Measurements from ENCODE around the gene ITGB4. TPM values are rescaled to one million over a fixed set of nuclear protein-coding genes. Genes with fewer than 3 reads are reported as not detected.

ITGB4 gene
- polyA plus RNA-seq, 1 of the 3 experiments (the other 2 are of a cell fraction), result 7.0 TPM

- H3K79me2 ChIP-seq (ENCODE audit: insufficient read depth), result no peaks in the 10 kb centered on the region
- no peaks in the 10 kb centered on the region for H3F3A ChIP-seq (replicated peaks; ENCODE audit: insufficient read depth)
- WGBS (ENCODE audit: low lambda C conversion rate), result 92% methylated on average over 20 of the region's 21 CpGs
- H3K4me2 ChIP-seq, result no peak overlapping the region
- H3K9ac ChIP-seq, result no peak overlapping the region
- H3K36me3 ChIP-seq (replicated peaks in 1 of 2; ENCODE audit: control insufficient read depth in 1 of 2, insufficient read depth in 2 of 2, low read length in 1 of 2), result peaks cover 0 to 3% of the 10 kb centered on the region in 2 experiments
- H2AFZ ChIP-seq (ENCODE audit: low read depth), result no peak overlapping the region
- H3K4me1 ChIP-seq (ENCODE audit: control insufficient read depth in 1 of 2, insufficient read depth in 2 of 2, low read depth in 1 of 2, low read length in 1 of 2), result peaks cover 0 to 32% of the 10 kb centered on the region in 2 experiments; a peak in 1 of 4 replicates
- no peak overlapping the region for H3K27ac ChIP-seq (ENCODE audit: low read depth in 2 of 2, low read length in 1 of 2)
- no peaks in the 10 kb centered on the region for H3K9me2 ChIP-seq
- no peaks in the 10 kb centered on the region for H4K20me1 ChIP-seq (ENCODE audit: insufficient read depth)
- H3K27me3 ChIP-seq (ENCODE audit: insufficient read depth), result no peaks in the 10 kb centered on the region
- peak; percentile 24 for DNase-seq
- H3K4me3 ChIP-seq (ENCODE audit: low read depth in 2 of 2, low read length in 1 of 2), result no peak overlapping the region
- TF ChIP-seq GABPA (IDR thresholded peaks at IDR 0.05; ENCODE audit: low read depth) (no peak), IRF3 (IDR thresholded peaks at IDR 0.05; ENCODE audit: low read depth, low read length) (no peak), RAD21 (IDR thresholded peaks at IDR 0.05; ENCODE audit: low read length) (no peak), RXRA (IDR thresholded peaks at IDR 0.05; ENCODE audit: borderline replicate concordance, low read depth) (no peak), PBX3 (IDR thresholded peaks at IDR 0.05) (no peak), NFIC (IDR thresholded peaks at IDR 0.05; ENCODE audit: borderline replicate concordance) (no peak), NRF1 (IDR thresholded peaks at IDR 0.05; ENCODE audit: low read depth, low read length) (no peak), REST (IDR thresholded peaks at IDR 0.05; ENCODE audit: low read depth, low read length) (no peak), FOXM1 (IDR thresholded peaks at IDR 0.05; ENCODE audit: low read depth) (no peak), USF2 (IDR thresholded peaks at IDR 0.05; ENCODE audit: borderline replicate concordance, low read depth, low read length) (no peak), CTCF (IDR thresholded peaks at IDR 0.05) (no peak), ELF1 (IDR thresholded peaks at IDR 0.05) (no peak), TEAD4 (IDR thresholded peaks at IDR 0.05; ENCODE audit: borderline replicate concordance, insufficient read depth) (no peak), USF1 (IDR thresholded peaks at IDR 0.05; ENCODE audit: borderline replicate concordance, low read depth) (no peak), MEF2A (IDR thresholded peaks at IDR 0.05; ENCODE audit: borderline replicate concordance, low read depth) (no peak), POLR2AphosphoS5 (IDR thresholded peaks at IDR 0.05; ENCODE audit: low read depth, low read length) (no peak), TCF12 (IDR thresholded peaks at IDR 0.05) (no peak), FOSL2 (IDR thresholded peaks at IDR 0.05; ENCODE audit: borderline replicate concordance, low read depth) (no peak), EP300 (IDR thresholded peaks at IDR 0.05; ENCODE audit: borderline replicate concordance in 1 of 2, low read depth in 1 of 2, low read length in 1 of 2) (no peak)
- ChIA-PET POLR2A (interaction anchor here (2.2 kb wide), 1 partner anchor 23 kb away, joined by 10 read pairs; no protein-coding TSS in a partner anchor), CTCF (interaction anchor here (0.8 to 31.4 kb wide), 7 partner anchors 7 to 124 kb away, joined by 3 to 1370 read pairs (median 7); partner anchors contain the start of genes GALK1 and SMIM5)
- H3K9me3 ChIP-seq, result no peaks in the 10 kb centered on the region
Measured at GRCh38 chr17:75757086-75757681, 35.9 kb downstream of the ITGB4 start.

Data from SK-N-SH (cell line).